H9 (cell line): ENCODE measurements around the gene NDUFS2. TPM values are rescaled to one million over a fixed set of nuclear protein-coding genes. Genes with fewer than 3 reads are reported as not detected.
A peak's percentile ranks its signal among the peaks of the same experiment; 100 is the strongest.

Experiments
- DNase-seq: peaks from one replicate; pipeline ENCODE4 v3.0.0-alpha.2; 2017
- H2AFZ ChIP-seq: one replicate; pipeline ENCODE4 v1.6.1; 2013; ENCODE audit warnings: mild to moderate bottlenecking, low read length, control low read depth, moderate library complexity
- H2AK5ac ChIP-seq: 2 replicates; pipeline ENCODE4 v1.6.1; 2013; ENCODE audit warnings: low read length, control low read depth, mixed read lengths; ENCODE audit not compliant: insufficient read length
- H2BK120ac ChIP-seq: one replicate; pipeline ENCODE4 v1.6.1; 2013; ENCODE audit warnings: low read depth, mild to moderate bottlenecking, low read length, control low read depth, inconsistent platforms; ENCODE audit not compliant: poor library complexity, severe bottlenecking
- H2BK12ac ChIP-seq: 2 replicates; pipeline ENCODE4 v1.6.1; 2013; ENCODE audit warnings: low read length, control low read depth, mixed read lengths, low read depth; ENCODE audit not compliant: insufficient read length
- H2BK15ac ChIP-seq: 2 replicates; pipeline ENCODE4 v1.6.1; 2013; ENCODE audit warnings: low read depth, low read length, control low read depth
- H2BK20ac ChIP-seq: one replicate; pipeline ENCODE4 v1.6.1; 2013; ENCODE audit warnings: low read depth, mild to moderate bottlenecking, low read length, control low read depth, inconsistent platforms; ENCODE audit not compliant: poor library complexity, severe bottlenecking
- H2BK5ac ChIP-seq: 2 replicates; pipeline ENCODE4 v1.6.1; 2013; ENCODE audit warnings: low read length, control low read depth, mixed read lengths; ENCODE audit not compliant: insufficient read length
- H3K14ac ChIP-seq: 2 replicates; pipeline ENCODE4 v1.6.1; 2013; ENCODE audit warnings: low read length, control low read depth; ENCODE audit not compliant: insufficient read depth
- H3K18ac ChIP-seq: 2 replicates; pipeline ENCODE4 v1.6.1; 2013; ENCODE audit warnings: low read depth, mild to moderate bottlenecking, mixed read lengths, low read length, control low read depth; ENCODE audit not compliant: insufficient read length
- H3K23ac ChIP-seq: 2 replicates; pipeline ENCODE4 v1.6.1; 2013; ENCODE audit warnings: low read length, control low read depth, mixed read lengths, low read depth; ENCODE audit not compliant: insufficient read length
- H3K23me2 ChIP-seq: 2 replicates; pipeline ENCODE4 v1.6.1; 2013; ENCODE audit warnings: low read depth, mild to moderate bottlenecking, mixed read lengths, low read length, control low read depth; ENCODE audit not compliant: insufficient read length, poor library complexity, severe bottlenecking
- H3K27ac ChIP-seq: 2 replicates; pipeline ENCODE4 v1.5.1; 2013; ENCODE audit warnings: low read length, control low read depth, mixed read lengths, low read depth; ENCODE audit not compliant: insufficient read length
- H3K27me3 ChIP-seq: 2 replicates; pipeline ENCODE4 v1.6.1; 2013; ENCODE audit warnings: low read length, control low read depth, inconsistent platforms; ENCODE audit not compliant: insufficient read depth
- H3K4ac ChIP-seq: 2 replicates; pipeline ENCODE4 v1.6.1; 2013; ENCODE audit warnings: low read depth, mild to moderate bottlenecking, control low read depth, inconsistent platforms, low read length, moderate library complexity
- H3K4me1 ChIP-seq: 2 replicates; pipeline ENCODE4 v1.6.1; 2013; ENCODE audit warnings: low read length, control low read depth, inconsistent platforms; ENCODE audit not compliant: insufficient read depth
- H3K4me2 ChIP-seq: 2 replicates; pipeline ENCODE4 v1.6.1; 2013; ENCODE audit warnings: low read length, control low read depth, mixed read lengths; ENCODE audit not compliant: insufficient read length, insufficient read depth
- H3K56ac ChIP-seq: 2 replicates; pipeline ENCODE4 v1.6.1; 2013; ENCODE audit warnings: low read depth, mild to moderate bottlenecking, mixed read lengths, low read length, control low read depth; ENCODE audit not compliant: insufficient read length
- H3K79me1 ChIP-seq: 2 replicates; pipeline ENCODE4 v1.6.1; 2013; ENCODE audit warnings: low read depth, mild to moderate bottlenecking, moderate library complexity, low read length, control low read depth, inconsistent platforms; ENCODE audit not compliant: insufficient read depth, poor library complexity, severe bottlenecking
- H3K79me2 ChIP-seq: 2 replicates; pipeline ENCODE4 v1.6.1; 2013; ENCODE audit warnings: low read length, control low read depth, inconsistent platforms; ENCODE audit not compliant: insufficient read depth
- H3K9ac ChIP-seq: 2 replicates; pipeline ENCODE4 v1.6.1; 2013; ENCODE audit warnings: low read length, control low read depth, mixed read lengths; ENCODE audit not compliant: insufficient read length; ENCODE audit errors: extremely low read depth
- H3K9me3 ChIP-seq: one replicate; pipeline ENCODE4 v1.6.1; 2013; ENCODE audit warnings: low read depth, low read length, inconsistent platforms; ENCODE audit not compliant: control insufficient read depth
- H3T11ph ChIP-seq: one replicate; pipeline ENCODE4 v1.6.1; 2013; ENCODE audit warnings: mild to moderate bottlenecking, low read length, control low read depth, inconsistent platforms
- H4K20me1 ChIP-seq: one replicate; pipeline ENCODE4 v1.6.1; 2013; ENCODE audit not compliant: control insufficient read depth, insufficient read length, insufficient read depth
- H4K5ac ChIP-seq: 2 replicates; pipeline ENCODE4 v1.6.1; 2013; ENCODE audit warnings: low read depth, mild to moderate bottlenecking, mixed read lengths, low read length, control low read depth; ENCODE audit not compliant: insufficient read length
- H4K8ac ChIP-seq: replicated peaks from 2 replicates; pipeline ENCODE4 v1.6.1; 2013; ENCODE audit warnings: low read length, control low read depth, mixed read lengths, low read depth; ENCODE audit not compliant: insufficient read length
- H4K91ac ChIP-seq: 2 replicates; pipeline ENCODE4 v1.6.1; 2013; ENCODE audit warnings: low read depth, mild to moderate bottlenecking, moderate library complexity, mixed read lengths, low read length, control low read depth; ENCODE audit not compliant: insufficient read length
- H3K27ac Mint-ChIP-seq, 3 experiments: 2 replicates in 2 of 3; 3 replicates in 1 of 3; pipeline ENCODE4 v1.8.0; 2020 to 2021; ENCODE audit warnings: mixed read lengths in 3 of 3, mild to moderate bottlenecking in 1 of 3, moderate library complexity in 1 of 3
- H3K27me3 Mint-ChIP-seq: 2 replicates; pipeline ENCODE4 v1.8.0; 2021; ENCODE audit warnings: low read depth, mild to moderate bottlenecking, moderate library complexity, mixed read lengths
- H3K36me3 Mint-ChIP-seq, 3 experiments: 2 replicates in 2 of 3; 3 replicates in 1 of 3; pipeline ENCODE4 v1.8.0; 2020 to 2021; ENCODE audit warnings: low read depth in 3 of 3, mixed read lengths in 3 of 3; ENCODE audit not compliant: insufficient read depth in 1 of 3
- H3K4me1 Mint-ChIP-seq, 2 experiments: 2 replicates each; pipeline ENCODE4 v1.8.0; 2020; ENCODE audit warnings: mixed read lengths in 2 of 2
- H3K4me3 Mint-ChIP-seq, 2 experiments: 2 replicates in 1 of 2; 3 replicates in 1 of 2; pipeline ENCODE4 v1.8.0; 2020 to 2021; ENCODE audit warnings: mild to moderate bottlenecking in 2 of 2, mixed read lengths in 2 of 2, moderate library complexity in 1 of 2
- H3K9me3 Mint-ChIP-seq, 2 experiments: 2 replicates in 1 of 2; 3 replicates in 1 of 2; pipeline ENCODE4 v1.8.0; 2020; ENCODE audit warnings: mild to moderate bottlenecking in 2 of 2, mixed read lengths in 2 of 2, moderate library complexity in 1 of 2
- WGBS: extraction: QIAGEN DNeasy Blood & Tissue Kit; methylation state at CpG from one replicate; pipeline ENCODE4 v1.1.7; 2013; ENCODE audit warnings: missing lambda C conversion rate, low lambda C conversion rate, mixed read lengths; ENCODE audit not compliant: insufficient read length; ENCODE audit errors: extremely low coverage; 5-methylcytosine and 5-hydroxymethylcytosine counted together
- total RNA-seq: library from RNA; stranded (reverse); gene quantifications from 2 replicates; pipeline ENCODE4 v1.2.1, GENCODE V29; 2021
- TF ChIP-seq, protein P1 (sequence below): fragments of 200-600 bp; sonication (generic); conservative IDR thresholded peaks from 3 replicates; pipeline ENCODE4 v1.8.0; 2021; ENCODE audit warnings: antibody characterized with exemption, mild to moderate bottlenecking

Gene NDUFS2
- total RNA-seq, 1 experiment from 2014 or later: 84.5 TPM

- no CpG with 5 or more reads among the region's 20 CpGs for WGBS
- Histone ChIP-seq H2BK15ac (no peak overlapping the region), H3K18ac (peak overlapping the region; percentile 3), H3K4me1 (peaks cover 24% of the 10 kb centered on the region), H4K91ac (no peak overlapping the region), H2BK20ac (no peak overlapping the region), H3K79me1 (no peaks in the 10 kb centered on the region), H3K23me2 (peaks cover 7% of the 10 kb centered on the region), H3K14ac (peak overlapping the region; percentile 13; the same call in 1 of the 2 replicates), H3T11ph (no peak overlapping the region), H3K9ac (no peak overlapping the region), H3K4ac (no peak overlapping the region), H4K20me1 (no peaks in the 10 kb centered on the region), H2AFZ (no peak overlapping the region), H4K5ac (no peak overlapping the region), H2BK120ac (no peak overlapping the region), H3K4me2 (peak overlapping the region; percentile 27), H3K9me3 (no peaks in the 10 kb centered on the region), H2AK5ac (no peak overlapping the region), H3K27ac (no peak overlapping the region), H3K27me3 (no peaks in the 10 kb centered on the region; the same call in 1 of the 2 replicates), H2BK5ac (no peak overlapping the region), H2BK12ac (no peak overlapping the region), H3K23ac (no peak overlapping the region), H3K79me2 (no peaks in the 10 kb centered on the region), H4K8ac (no peak overlapping the region), H3K56ac (no peak overlapping the region)
- H3K36me3 Mint-ChIP-seq: peaks cover 0 to 14% (median 6%) of the 10 kb centered on the region in 3 experiments; a peak in 5 of 7 replicates
- no peaks in the 10 kb centered on the region for H3K27me3 Mint-ChIP-seq
- peak overlapping the region; percentile 72 to 93 (median 85); a peak in 5 of 7 replicates for H3K27ac Mint-ChIP-seq
- peak overlapping the region; percentile 59 to 65 for H3K4me3 Mint-ChIP-seq
- TF ChIP-seq, protein P1, sequence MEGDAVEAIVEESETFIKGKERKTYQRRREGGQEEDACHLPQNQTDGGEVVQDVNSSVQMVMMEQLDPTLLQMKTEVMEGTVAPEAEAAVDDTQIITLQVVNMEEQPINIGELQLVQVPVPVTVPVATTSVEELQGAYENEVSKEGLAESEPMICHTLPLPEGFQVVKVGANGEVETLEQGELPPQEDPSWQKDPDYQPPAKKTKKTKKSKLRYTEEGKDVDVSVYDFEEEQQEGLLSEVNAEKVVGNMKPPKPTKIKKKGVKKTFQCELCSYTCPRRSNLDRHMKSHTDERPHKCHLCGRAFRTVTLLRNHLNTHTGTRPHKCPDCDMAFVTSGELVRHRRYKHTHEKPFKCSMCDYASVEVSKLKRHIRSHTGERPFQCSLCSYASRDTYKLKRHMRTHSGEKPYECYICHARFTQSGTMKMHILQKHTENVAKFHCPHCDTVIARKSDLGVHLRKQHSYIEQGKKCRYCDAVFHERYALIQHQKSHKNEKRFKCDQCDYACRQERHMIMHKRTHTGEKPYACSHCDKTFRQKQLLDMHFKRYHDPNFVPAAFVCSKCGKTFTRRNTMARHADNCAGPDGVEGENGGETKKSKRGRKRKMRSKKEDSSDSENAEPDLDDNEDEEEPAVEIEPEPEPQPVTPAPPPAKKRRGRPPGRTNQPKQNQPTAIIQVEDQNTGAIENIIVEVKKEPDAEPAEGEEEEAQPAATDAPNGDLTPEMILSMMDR: 0 out of 3 replicates have a peak, but pooled peaks have one; percentile 32
- peaks cover 57 to 64% of the 10 kb centered on the region in 2 experiments for H3K4me1 Mint-ChIP-seq
- no peaks in the 10 kb centered on the region; a peak in 1 of 5 replicates for H3K9me3 Mint-ChIP-seq
- DNase-seq: peak; percentile 83
These were observed 3.8 kb upstream of the NDUFS2 start for GRCh38 chr1:161198194-161198896.
